SH-SY5Y (cell line): ENCODE measurements around the gene RNF8.

Experiments used
- GATA2 ChIP-seq: IDR thresholded peaks from 2 replicates; pipeline ENCODE4 v1.6.1; 2011; ENCODE audit warnings: mild to moderate bottlenecking, low read depth, low read length
- GATA3 ChIP-seq: IDR thresholded peaks from 2 replicates; pipeline ENCODE4 v1.6.1; 2011; ENCODE audit warnings: low read depth, mild to moderate bottlenecking, low read length, moderate library complexity

- TF ChIP-seq GATA2 (no peak), GATA3 (no peak)
Measured at GRCh38 chr6:37347177-37347576, 6.6 kb upstream of the RNF8 start.
